ENCODE measurements around the gene REELD1.
A peak's percentile ranks its signal among the peaks of the same experiment; 100 is the strongest.

Gene REELD1

DNA sequence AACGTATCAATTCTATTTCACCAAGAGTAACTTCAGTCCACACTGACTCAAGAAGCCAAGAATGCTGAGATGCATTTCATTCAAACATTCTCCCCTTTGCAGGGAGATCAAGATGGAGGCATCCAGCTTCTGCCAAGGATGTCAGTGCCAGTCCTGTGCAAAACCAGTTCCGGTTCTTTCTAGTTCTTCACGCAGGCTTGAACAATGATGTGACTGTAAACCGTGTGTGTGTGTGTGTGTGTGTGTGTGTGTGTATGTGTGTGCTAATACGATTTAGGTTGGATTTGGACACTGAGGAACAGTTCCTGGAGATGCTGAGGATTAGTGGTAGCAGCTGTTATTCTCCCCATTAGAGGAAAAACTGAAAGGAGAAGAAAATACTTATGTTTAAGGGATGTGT lies at the start of gene REELD1:
REELD1 (plus strand) TSS at position 301 of the 400 bp plus-strand sequence. CDS start 2,415 bp downstream, outside the sequence.
- no peak for DNase-seq

DNA sequence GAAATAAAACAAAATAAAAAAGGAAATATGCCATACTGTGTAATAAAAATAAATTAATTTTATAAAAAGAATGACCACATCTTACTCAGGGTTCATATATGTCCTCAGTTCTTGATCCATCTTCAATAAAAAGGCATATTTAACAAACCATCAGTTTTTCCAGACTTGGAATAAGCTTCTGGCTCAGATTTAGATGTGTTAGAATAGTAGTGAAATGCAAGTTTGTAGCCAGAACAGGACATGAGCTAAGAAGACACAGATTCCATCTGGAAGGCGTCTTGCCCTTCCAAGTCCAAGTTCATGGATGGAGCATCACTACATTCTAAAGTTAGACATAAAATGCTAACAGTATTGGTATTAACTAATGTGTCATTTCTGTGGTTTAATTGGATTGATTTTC lies 49.1 kb upstream of the REELD1 start:
- no peak for DNase-seq

DNA sequence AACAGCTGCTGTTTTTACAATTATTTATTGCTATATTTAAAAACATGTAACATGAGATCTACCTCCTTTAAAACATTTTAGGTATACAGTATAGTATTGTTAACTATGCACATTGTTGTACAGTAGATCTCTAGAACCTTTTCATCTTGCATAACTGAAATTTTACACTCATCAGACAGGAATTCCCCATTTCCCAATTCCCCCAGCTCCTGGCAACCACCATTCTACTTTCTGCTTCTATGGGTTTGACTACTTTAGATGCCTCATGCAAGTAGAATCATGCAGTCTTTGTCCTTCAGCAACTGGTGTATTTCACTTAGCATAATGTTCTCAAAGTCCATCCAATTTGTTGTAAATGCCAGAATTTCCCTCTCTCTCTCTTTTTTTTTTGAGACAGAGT lies 48.5 kb upstream of the REELD1 start:
- DNase-seq: no peak

DNA sequence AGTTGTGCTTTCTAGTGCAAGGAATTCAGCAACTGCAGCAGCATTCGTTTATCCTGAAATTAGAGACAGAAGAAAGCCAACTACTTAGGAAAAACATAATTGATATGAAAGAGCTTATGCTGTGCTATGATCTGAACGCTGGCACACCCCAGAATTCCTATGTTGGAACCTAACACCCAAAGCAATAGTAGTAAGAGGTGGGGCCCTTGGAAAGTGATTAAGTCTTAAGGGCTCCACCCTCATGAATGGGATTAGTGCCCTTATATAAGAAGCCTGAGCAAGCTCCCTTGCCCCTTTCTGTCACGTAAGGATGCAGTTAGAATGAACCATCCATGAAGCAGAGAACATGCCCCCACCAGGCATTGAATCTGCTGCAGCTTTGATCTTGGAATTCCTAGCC lies 44.2 kb upstream of the REELD1 start:
- no peak for DNase-seq

DNA sequence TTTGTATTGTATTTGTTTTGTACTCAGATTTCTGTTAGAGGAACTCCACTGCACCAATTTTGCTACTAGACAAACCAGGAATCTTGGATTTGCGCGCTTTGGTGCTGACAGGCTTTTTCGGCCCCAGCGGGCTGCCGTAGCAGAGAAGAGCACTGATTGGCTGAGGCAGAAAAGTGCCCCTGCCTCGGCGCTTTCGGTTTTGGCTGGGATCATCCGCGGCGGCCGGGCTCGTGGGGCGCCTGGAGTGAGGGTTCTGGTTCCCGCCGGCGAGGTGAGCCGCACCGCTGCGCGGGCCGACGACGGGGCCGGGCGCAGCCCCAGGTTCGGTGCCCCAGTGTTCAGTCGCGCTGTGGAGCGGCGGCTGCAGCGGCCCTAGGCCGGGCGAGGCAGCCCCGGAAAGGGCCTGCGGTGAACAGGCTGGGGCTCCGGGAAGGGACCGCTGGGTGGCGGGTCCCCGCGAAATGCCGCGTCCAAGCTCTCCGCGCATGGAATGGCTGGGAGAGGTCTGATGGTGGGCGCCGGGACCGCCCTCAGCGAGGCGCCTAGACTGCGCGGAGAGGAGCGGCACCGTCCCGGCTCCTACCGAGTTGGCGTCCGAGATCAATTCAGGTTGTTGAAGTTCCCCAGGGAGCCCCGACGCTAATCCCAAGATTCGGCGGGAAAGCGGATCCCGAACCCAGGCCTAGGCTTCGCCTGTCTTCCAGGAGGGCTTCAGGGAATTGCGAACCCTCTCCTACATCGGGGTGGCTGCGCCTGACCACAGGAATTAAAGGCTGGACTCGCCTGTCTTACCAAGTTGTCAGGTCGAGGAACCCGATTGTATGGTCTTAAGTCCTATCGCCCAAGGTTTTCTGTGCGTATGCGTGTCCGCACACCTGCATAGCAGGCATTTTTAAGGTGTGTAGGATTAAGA lies 38.5 kb upstream of the REELD1 start, which contains the start of gene LSM6:
LSM6 (plus strand) TSS at position 178 of the 913 bp plus-strand sequence. CDS start 7,204 bp downstream, outside the sequence.
- DNase-seq: peak; percentile 79

DNA sequence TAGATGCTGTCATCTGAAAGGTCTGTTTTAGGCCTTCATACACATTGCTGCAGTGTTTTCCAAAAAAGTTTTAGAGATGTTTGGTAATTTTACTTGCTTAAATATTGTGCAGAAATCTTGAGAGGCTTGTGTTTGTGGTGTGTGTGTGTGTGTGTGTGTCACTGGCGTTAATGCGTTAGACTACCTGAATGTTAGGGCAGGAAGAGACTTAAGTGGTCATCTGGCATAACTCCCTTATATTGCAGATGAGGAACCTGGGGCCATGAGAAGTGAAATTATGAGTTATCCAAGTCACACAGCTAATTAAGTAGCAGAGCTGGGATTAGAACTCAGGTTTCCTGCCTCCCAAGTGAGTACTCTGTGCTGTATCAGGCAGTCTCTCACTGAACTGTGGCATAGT lies 37.4 kb upstream of the REELD1 start:
- no peak for DNase-seq

DNA sequence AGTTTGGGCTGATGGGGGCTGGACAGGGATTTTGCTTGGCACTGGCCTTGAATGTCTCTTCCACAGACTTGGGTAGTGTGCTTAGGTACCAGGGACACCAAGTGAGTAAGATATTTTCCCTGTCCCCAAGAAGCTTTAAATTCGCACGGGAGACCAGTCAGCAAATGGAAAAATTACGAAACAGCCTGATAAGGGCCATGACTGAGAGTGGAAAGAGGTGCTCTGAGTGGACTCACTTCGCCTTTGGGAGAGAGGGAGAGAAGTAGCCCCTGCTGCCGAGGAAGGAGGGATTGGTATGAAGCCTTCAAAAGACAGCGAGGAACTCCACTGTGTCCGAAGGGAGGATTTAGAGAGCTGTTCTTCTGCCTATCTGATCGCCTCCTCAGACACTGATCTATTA lies 36.2 kb upstream of the REELD1 start:
- DNase-seq: no peak

DNA sequence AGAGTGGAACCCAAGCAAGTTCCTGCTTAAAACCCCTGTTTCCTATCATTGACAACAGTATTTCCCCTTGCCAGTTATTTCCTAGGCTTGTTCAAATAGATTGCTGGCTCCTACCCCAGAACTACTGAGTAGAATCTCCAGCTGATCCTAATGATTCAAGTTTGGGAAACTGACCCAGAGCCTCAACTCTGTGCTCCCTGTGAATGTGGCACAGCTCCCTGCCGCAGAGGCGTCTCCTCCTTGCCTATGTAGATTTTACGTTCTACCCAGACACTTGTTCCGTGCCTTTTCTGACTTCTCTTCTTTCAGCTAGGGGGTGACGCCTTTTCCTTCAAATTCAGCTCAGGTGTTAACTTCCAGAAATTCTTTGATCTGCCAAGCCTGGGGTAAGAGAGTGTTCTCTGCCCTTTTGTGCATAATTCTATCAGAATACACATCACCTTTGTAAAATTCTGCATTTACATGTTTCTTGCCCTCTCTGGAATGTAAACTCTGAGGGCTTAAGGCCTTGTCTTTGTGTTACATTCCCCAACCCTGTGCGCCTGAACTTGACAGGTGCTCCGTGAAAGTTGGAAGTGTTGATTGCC lies 34.5 kb upstream of the REELD1 start:
- no peak for DNase-seq

DNA sequence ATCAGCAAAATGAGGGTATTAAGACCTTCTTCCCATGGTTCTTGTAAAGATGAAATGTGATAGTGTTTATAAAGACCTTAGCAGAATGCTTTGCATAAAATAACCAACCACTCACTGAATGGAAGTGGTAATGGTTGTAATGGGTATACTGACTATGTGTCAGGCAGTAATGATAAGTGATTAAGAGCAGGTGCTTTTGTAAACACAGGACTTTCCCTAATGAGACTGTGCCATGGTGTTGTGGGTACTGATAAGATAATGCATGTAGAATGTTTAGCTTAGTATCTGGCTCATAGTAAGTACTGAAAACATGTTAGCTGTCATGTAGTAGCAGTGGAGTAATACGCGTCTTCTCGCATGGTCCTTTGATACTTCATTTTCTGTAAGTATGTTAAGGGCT lies 31.9 kb upstream of the REELD1 start:
- no peak for DNase-seq

DNA sequence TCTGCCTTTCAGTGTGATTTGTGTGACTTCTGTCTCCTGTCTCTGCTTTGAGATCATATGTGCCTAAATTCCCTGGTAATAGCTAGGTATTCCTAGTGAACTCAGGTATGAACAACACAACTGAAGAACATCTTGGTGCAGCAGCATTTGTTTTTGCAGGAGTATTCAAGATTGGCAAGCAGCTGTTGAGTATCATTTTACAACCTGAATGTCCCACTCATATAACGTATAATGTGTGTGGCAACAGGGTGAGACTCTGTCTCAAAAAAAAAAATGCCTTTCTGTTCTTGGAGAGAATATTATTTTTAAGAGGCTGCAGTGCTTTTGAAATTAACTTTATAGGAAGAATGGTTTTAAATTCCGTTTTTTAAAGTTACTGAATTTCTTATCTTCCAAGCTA lies 31.1 kb upstream of the REELD1 start:
- DNase-seq: no peak

DNA sequence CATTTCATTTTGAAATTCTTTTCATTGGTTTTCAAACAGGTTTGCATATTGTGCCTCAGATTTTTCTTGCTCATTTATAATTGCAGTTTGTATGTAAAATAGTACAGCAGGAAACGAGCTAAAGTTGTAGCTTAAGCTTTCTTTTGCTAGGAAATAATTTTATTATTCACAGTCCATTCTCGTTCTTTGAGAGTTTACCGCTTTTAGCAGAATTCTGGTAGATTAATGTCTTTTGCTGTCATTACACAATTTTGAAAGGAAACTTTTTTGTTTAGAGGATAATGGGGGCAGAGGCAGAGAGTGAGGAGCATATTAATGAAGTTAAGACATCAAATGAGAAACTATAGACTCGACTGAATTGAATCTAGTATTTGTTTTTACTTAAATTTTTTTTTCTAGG lies 28.3 kb upstream of the REELD1 start:
- no peak for DNase-seq

DNA sequence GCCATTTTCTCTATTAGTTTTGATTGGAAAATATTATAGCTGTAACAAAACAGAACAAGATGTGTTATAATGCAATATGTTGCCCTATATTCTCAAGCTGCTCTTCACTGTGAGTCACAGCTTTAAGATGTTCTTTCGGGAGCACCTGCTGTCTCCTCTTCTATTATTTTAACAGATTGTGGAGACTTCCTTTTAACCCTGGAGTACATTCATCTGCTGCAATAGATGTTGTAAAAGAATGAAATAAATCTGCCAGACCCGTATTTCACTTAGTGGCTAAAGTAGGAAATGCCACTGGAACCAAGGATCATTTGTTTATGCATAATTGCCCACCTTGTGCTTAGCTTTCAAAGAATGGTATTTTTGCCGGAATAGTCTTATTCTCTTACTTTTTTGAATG lies 27.7 kb upstream of the REELD1 start:
- DNase-seq: no peak

DNA sequence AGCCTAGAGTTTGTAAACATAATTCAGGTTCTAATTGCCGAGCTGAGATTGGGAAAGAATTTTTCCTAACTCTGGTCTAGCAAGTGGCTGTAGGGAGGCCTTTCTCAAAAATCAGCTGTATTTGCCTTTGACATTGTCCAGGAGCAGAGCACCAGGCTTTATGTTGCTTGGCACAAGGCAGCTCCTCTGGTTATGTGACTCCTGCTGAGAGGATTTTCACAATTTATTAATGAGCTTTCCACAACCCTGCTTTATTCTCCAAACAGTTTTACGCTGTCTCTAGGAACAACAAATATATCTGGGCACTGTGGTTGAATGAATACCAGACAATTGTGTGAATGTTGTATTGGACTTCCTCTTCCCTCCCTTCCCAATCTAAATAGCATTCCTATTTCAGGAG lies 23.9 kb upstream of the REELD1 start:
- no peak for DNase-seq

DNA sequence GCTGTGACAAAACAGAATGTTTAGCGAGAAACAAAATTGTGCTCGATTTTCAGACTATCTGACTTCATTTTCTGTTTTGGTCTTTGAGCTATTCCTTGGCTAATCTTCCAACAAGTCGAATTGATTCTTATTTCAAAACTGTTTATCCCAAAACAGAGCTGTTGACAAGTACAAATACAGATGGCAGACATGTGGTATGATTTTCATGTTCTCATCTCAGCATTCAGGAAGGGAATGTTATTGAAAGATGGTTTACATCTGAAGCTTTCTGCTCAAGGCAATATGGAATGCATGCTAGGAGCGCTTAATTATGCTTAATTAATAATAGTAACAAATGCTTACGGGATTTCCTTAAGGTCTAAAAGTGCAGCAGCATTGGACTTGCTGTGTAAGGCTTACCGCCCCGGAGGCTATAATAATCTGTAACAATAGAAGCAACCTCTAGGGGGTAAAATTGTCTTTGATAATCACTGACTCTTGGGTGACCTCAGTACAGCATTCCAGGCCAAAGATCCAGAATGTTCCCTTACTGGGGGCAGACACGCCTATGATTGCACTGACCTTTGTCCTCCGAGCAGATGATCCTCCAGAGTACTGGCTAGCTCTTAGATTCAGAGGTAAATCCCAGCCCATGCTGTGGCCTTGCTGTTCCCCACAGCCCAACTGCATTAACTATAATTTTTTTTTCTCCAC lies 22.4 kb upstream of the REELD1 start:
- no peak for DNase-seq

DNA sequence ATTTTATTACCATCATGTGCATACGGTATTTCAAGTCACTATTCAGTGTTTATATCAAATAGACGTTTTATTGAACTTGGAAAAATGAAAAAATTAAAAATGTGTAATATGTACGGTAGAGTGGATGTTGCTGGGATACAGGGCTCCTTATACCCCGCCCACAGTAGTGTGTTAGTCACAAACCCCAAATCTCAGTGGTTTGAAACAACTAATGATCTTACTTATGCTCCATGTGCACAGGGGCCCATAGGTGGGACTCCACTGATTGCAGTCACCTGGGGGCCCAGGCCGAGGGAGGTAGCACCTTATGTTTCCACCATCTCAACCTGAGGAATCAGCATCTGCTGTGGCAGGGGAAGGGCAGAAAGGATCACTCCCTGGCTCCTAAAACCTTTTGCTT lies 20.7 kb upstream of the REELD1 start:
- no peak for DNase-seq

DNA sequence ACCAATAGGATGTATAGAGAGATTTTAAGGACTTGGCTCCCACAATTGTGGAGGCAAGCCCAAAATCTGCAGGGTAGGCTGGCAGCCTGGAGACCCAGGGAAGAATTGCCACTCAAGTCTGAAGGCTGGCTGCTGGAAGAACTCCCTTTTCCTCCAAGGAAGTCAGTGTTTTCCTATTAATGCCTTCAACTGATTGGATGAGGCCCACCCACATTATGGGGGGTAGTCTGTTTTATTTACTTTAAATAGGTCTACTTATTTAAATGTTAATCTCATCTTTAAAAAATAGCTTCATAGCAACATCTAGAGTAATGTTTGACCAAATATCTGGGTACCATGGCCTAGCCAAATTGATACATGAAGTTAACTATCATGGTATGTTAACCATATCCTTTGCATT lies 20.1 kb upstream of the REELD1 start:
- no peak for DNase-seq

DNA sequence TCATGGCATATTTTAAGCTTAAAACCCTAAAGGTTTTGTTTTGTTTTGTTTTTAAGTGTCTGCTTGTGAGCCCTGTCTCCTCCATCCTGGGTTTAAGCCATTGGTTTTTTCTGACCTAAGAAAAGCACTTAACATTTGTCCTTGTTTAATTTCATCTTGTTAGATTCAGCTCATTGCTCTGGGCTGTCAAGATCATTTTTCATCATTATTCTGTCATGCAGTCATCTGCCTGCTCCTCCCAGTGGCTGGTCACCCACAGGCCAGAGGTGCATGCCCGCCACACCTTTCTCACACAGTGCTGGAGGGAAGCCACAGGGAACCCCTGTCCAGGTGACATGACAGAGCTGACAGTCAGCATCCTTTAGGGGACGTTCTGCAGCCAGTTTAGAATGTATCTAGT lies 11.7 kb upstream of the REELD1 start:
- no peak for DNase-seq

DNA sequence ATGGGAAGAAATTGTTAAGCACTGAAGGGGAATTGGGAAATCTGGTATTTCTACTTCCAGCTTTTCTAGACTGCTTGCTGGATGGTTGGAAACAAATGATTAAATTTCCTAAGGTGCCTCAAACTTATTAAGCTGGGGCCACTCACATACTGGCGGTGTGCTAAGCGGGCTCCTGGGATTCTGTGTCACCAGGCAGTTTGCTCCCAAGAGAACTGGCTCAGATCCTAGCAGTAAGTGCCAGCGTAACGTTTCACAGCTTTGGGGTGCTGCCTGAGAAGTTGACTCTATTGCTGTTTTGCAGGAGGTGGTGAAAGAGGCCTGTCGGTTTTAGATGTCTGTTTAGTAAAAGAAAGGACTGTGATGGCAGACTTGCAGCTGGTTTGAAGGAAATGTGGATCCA lies 6.9 kb upstream of the REELD1 start:
- no peak for DNase-seq

DNA sequence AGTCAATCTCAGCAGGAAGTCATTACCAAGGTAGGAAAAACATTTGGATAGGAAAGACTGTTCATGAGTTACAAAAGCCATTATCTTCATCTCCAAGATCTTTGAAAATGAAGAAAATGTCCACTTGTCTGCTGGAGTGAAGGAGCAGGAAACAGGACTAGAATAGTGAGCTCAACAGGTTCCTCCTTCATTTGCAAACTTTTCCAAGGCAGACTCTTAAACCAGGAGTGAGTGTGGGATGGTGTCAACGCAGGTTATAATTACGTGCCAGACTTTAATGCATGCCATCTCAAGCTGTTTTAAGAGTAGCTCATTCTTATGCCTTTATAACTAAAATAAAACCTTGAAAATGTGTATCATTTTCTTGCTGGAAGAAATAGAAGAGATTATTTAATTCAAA lies 3.4 kb upstream of the REELD1 start:
- no peak for DNase-seq

DNA sequence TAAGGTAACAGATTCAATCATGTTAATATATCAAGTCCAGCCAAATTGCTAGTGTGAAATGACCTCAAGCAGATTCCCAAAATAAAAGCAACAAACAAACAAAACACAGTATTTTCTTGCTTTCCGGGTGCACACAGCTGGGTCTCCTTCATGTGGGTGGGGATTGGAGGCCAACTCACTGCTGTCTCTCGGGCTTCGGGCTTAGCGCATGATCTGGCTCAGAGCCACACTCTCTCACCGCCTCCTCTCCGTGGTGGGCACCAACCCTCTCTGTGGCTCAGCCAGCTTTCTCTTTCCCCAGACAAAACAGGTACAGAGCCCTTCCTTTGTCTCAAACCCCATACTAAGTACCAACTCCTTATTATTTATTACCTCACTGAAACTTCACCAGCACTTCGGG lies 2.9 kb upstream of the REELD1 start:
- no peak for DNase-seq

DNA sequence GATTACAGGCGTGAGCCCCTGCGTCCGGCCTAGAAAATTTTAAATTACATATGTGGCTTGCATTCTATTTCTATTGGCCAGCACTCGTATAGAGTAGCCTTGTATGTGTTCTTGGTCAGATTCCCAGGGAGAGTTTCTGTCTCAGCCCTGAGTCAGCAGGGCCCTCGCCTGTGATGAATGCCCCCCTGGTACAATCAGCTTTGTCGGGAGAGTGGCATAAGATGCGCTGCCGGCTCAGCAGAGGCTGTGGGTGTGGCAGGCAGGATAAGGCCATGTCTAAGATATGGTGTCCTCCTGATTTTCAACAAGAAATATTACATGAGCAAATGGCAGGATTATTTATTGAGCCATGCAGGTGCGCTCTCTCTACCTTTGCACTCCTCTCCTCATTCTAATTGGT lies 1.6 kb upstream of the REELD1 start:
- no peak for DNase-seq

DNA sequence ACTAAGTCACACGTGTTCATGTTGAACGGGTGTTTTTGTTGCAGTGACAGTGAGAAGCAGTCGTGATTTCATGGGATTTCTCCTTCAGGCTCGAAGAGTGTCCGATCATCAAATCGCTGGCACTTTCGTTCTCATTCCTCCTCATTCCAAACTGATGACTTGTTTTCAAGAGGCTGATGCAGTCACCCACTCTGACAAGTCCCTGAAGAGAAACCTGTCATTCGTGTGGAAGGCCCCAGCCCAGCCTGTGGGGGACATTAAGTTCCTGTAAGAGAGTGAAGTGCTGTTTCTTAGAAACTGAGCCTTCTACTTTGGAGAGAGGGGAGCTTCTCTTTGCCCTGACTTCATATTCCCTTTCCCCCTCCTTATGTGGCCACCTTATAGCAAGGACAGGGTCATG lies 8.0 kb downstream of the REELD1 start:
- DNase-seq: no peak

DNA sequence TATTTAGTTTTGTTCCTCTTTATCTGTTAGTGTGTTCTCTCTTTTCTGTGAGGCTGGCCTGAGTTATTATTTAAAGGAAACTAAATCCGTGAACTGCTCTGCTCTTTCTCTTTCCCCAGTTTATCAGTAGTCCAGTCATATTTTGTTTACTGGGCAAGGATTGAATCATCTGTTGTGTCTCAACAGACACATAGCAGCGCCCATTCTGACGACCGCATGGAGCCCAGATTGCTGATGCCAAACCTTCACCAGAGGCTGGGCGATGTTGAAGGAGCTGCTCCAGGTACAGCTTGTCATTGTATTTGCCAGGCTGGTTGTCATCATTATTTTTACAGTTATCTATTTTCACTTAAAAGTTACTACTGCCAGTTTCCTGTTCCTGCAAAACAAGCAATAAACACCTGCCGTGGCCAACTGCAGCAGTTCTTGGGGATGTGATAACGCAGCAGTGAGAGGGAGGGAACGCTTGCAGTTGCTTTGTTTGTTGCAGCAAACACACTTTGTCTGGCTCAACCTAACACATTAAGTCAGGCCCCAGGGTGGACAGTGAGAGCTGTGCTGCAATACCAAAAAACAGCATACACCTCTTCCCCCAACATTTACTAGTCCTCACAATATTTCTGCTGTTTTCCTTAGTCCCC lies 10.1 kb downstream of the REELD1 start:
- DNase-seq: no peak

All from NCI-H345 (cell line).